ENCODE results near the gene TMPRSS6.

DNA sequence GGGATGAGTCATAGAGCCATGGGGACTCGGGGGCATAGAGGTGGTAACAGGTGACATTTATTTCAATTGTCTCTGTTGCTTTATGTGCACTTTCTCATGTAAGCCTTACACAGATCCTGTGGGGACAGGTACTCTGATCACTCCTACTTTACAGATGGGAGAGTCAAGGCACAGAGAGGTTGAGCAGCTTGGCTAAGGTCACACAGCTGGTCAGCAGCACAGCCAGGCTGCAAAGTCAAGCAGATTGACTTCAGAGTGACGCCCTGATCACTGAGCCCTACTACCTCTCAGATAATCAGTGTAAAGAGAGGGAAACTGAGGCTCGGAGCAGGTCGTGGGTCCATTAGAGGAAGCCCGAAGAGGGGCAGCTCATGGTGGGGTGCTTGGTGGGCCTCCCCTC, 3.5 kb downstream of the TMPRSS6 start:
- TF ChIP-seq, protein P1, sequence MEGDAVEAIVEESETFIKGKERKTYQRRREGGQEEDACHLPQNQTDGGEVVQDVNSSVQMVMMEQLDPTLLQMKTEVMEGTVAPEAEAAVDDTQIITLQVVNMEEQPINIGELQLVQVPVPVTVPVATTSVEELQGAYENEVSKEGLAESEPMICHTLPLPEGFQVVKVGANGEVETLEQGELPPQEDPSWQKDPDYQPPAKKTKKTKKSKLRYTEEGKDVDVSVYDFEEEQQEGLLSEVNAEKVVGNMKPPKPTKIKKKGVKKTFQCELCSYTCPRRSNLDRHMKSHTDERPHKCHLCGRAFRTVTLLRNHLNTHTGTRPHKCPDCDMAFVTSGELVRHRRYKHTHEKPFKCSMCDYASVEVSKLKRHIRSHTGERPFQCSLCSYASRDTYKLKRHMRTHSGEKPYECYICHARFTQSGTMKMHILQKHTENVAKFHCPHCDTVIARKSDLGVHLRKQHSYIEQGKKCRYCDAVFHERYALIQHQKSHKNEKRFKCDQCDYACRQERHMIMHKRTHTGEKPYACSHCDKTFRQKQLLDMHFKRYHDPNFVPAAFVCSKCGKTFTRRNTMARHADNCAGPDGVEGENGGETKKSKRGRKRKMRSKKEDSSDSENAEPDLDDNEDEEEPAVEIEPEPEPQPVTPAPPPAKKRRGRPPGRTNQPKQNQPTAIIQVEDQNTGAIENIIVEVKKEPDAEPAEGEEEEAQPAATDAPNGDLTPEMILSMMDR (IDR thresholded peaks at IDR 0.05): no peak
- TF ChIP-seq POLR2A (IDR thresholded peaks at IDR 0.05) (no peak), POLR2AphosphoS5 (IDR thresholded peaks at IDR 0.05) (no peak)

Data from transverse colon (tissue), 4 donors.